Measurements from ENCODE around the gene CAMK2N1. TPM values are rescaled to one million over a fixed set of nuclear protein-coding genes. Genes with fewer than 3 reads are reported as not detected.
A peak's percentile ranks its signal among the peaks of the same experiment; 100 is the strongest.

CAMK2N1 gene
- total and polyA plus RNA-seq, 2 of the 13 experiments (the other 11 are each of a cell fraction or from before 2014, with no cell fraction given) = 38.0 to 38.6 TPM

DNA sequence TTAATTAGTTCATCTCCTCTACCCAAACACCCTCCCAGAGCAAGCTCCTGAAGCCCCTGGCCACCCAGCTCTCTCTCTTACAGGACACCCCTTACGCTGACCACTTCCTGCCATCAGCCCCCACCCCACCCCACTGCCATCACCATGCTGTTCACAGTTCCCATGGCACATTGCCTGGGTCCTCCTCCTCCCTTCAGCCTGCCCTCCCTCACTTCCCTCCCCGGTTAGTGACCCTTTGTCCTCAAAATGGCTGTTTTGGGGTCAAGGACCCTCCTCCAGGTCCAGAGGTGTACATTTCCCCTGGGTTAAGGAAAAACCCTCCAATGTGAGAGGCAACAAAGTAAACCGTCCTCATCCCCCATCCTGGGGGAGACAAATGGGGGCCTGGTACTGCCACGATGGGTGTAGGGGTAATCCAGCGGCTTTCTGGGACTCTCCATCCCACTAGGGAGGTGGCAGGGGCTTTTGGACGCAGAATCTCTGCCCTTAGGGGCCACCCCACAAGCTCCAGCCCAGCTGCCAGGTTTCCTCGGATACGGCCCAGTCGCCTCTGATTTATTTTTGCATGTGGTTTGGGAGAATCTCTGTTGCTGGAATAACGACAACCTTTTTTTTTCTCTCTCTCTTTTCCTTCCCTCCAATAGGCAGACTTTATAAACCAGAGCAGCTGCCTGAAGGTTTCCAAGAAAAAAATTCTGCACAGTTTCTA, 8.5 kb downstream of the CAMK2N1 start:
- no TSS peak for BruUV-seq (replicated peaks)
- intact Hi-C loops (cut with micrococcal nuclease; ENCODE audit: unreplicated experiment) (no loop called here), in situ Hi-C loops (cut with HindIII; ENCODE audit: extremely low pct_ligation_motif_present, low pct_unique_long_range_greater_than_20kb) (loop anchor here (5.0 kb wide), 1 partner anchor 550 kb away; no protein-coding TSS in a partner anchor)
- POLR2A ChIA-PET = interaction anchor here (1.2 kb wide), 1 partner anchor 9 kb away, joined by 6 read pairs; the partner anchor contains the start of gene CAMK2N1
- Histone ChIP-seq H3K79me2 (ENCODE audit: insufficient read depth, low read length) (peaks cover 38% of the 10 kb centered on the region), H3K9ac (ENCODE audit: insufficient read depth, low read depth, low read length) (peak overlapping the region; percentile 88), H3K27me3 (ENCODE audit: control insufficient read depth in 1 of 2, insufficient read depth in 2 of 2, low read length in 2 of 2) (no peaks in the 10 kb centered on the region; a peak in 1 of 5 replicates), H3K4me2 (ENCODE audit: low read depth, low read length) (peak overlapping the region; percentile 81), H3K36me3 (replicated peaks in 1 of 2; ENCODE audit: control insufficient read depth in 1 of 2, insufficient read depth in 2 of 2, low read length in 2 of 2) (no peaks in the 10 kb centered on the region), H3K9me3 (ENCODE audit: low read length) (no peaks in the 10 kb centered on the region), H4K20me1 (ENCODE audit: insufficient read depth, low read length) (no peaks in the 10 kb centered on the region), H3K27ac (ENCODE audit: extremely low read length, insufficient read depth, low read length) (peak overlapping the region; percentile 92), H2AFZ (ENCODE audit: low read length) (no peak overlapping the region), H3K4me3 (replicated peaks in 1 of 3; ENCODE audit: insufficient read depth in 1 of 3, low read depth in 2 of 3, low read length in 3 of 3) (peak overlapping the region in 1 of 3 experiments; percentile 73; a peak in 2 of 6 replicates), H3K4me1 (ENCODE audit: insufficient read depth, low read length) (peaks cover 91% of the 10 kb centered on the region)
- DNase-seq (ENCODE audit: low spot score) (no peak), FAIRE-seq (no peak), ATAC-seq (no peak)
- CTCF ChIA-PET (ENCODE audit: low intra/inter-chr PET ratio, low total read pairs) = no interaction called here
- 45% methylated on average over 10 of the region's 10 CpGs for WGBS (ENCODE audit: low lambda C conversion rate)
- TF ChIP-seq RARA (CRISPR knock-in tag; IDR thresholded peaks at IDR 0.05) = peak; percentile 84
- no peak for TF ChIP-seq LCORL (IDR thresholded peaks at IDR 0.05)
- peak; percentile 44; the same call in 1 of the 2 replicates for TF ChIP-seq LCORL (CRISPR knock-in tag; IDR thresholded peaks at IDR 0.05)
- TF ChIP-seq, protein P1, sequence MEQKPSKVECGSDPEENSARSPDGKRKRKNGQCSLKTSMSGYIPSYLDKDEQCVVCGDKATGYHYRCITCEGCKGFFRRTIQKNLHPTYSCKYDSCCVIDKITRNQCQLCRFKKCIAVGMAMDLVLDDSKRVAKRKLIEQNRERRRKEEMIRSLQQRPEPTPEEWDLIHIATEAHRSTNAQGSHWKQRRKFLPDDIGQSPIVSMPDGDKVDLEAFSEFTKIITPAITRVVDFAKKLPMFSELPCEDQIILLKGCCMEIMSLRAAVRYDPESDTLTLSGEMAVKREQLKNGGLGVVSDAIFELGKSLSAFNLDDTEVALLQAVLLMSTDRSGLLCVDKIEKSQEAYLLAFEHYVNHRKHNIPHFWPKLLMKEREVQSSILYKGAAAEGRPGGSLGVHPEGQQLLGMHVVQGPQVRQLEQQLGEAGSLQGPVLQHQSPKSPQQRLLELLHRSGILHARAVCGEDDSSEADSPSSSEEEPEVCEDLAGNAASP (CRISPR knock-in tag; IDR thresholded peaks at IDR 0.05; ENCODE audit: borderline replicate concordance) = peak; percentile 40; the same call in 1 of the 2 replicates
- TF ChIP-seq SKI (IDR thresholded peaks at IDR 0.05; ENCODE audit: partially characterized antibody) = no peak
- peak; percentile 29 for TF ChIP-seq SRSF1 (optimal IDR thresholded peaks at IDR 0.05; ENCODE audit: low read depth, low read length)
- TF ChIP-seq STAT5B (CRISPR knock-in tag; IDR thresholded peaks at IDR 0.05) = no peak
- TF ChIP-seq ZBTB38 (CRISPR knock-in tag; IDR thresholded peaks at IDR 0.05) = 0 out of 2 replicates have a peak, but pooled peaks have one; percentile 16
- TF ChIP-seq YY1 (IDR thresholded peaks at IDR 0.05; ENCODE audit: insufficient read depth, insufficient replicate concordance, low read depth, low read length) = peak; percentile 28
- TF ChIP-seq NR2F6 (IDR thresholded peaks at IDR 0.05) = peak; percentile 35; the same call in 1 of the 2 replicates
- peak; percentile 77 for TF ChIP-seq NR2F6 (CRISPR knock-in tag; IDR thresholded peaks at IDR 0.05)
- no peak for TF ChIP-seq U2AF2 (IDR thresholded peaks at IDR 0.05; ENCODE audit: low read depth, low read length)
- no peak for TF ChIP-seq XBP1 (CRISPR knock-in tag; IDR thresholded peaks at IDR 0.05)
- TF ChIP-seq ARNTL (CRISPR knock-in tag; IDR thresholded peaks at IDR 0.05) = no peak
- TF ChIP-seq, protein P2, sequence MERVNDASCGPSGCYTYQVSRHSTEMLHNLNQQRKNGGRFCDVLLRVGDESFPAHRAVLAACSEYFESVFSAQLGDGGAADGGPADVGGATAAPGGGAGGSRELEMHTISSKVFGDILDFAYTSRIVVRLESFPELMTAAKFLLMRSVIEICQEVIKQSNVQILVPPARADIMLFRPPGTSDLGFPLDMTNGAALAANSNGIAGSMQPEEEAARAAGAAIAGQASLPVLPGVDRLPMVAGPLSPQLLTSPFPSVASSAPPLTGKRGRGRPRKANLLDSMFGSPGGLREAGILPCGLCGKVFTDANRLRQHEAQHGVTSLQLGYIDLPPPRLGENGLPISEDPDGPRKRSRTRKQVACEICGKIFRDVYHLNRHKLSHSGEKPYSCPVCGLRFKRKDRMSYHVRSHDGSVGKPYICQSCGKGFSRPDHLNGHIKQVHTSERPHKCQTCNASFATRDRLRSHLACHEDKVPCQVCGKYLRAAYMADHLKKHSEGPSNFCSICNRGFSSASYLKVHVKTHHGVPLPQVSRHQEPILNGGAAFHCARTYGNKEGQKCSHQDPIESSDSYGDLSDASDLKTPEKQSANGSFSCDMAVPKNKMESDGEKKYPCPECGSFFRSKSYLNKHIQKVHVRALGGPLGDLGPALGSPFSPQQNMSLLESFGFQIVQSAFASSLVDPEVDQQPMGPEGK (CRISPR knock-in tag; IDR thresholded peaks at IDR 0.05) = peak; percentile 47
- TF ChIP-seq POLR2AphosphoS2 (IDR thresholded peaks at IDR 0.05; ENCODE audit: low read depth, low read length) = no peak
- peak; percentile 21; the same call in 1 of the 2 replicates for TF ChIP-seq HDAC2 (CRISPR knock-in tag; IDR thresholded peaks at IDR 0.05)
- peak; percentile 80; the same call in 1 of the 2 replicates for TF ChIP-seq ESRRA (CRISPR knock-in tag; IDR thresholded peaks at IDR 0.05; ENCODE audit: low read depth)
- TF ChIP-seq ZFX (CRISPR knock-in tag; IDR thresholded peaks at IDR 0.05; ENCODE audit: low read depth) = peak; percentile 50; the same call in 1 of the 2 replicates
- 0 out of 2 replicates have a peak, but pooled peaks have one; percentile 25 for TF ChIP-seq POLR2AphosphoS5 (IDR thresholded peaks at IDR 0.05; ENCODE audit: low read depth, low read length)
- TF ChIP-seq HMG20B (CRISPR knock-in tag; conservative IDR thresholded peaks at IDR 0.05) = no peak
- no peak for TF ChIP-seq HMGA1 (CRISPR knock-in tag; conservative IDR thresholded peaks at IDR 0.05)
- TF ChIP-seq ZNF329 (CRISPR knock-in tag; IDR thresholded peaks at IDR 0.05; ENCODE audit: low read depth) = no peak
- TF ChIP-seq ZNF232 (CRISPR knock-in tag; IDR thresholded peaks at IDR 0.05; ENCODE audit: borderline replicate concordance) = no peak
- TF ChIP-seq RFX1 (IDR thresholded peaks at IDR 0.05) = no peak
